Measurements from ENCODE around the gene SNRPD3.
"Not testable (repeated sequence)": the region's sequence is repeated elsewhere in the genome, so short reads cannot be mapped to it uniquely, and the experiment has no call there.

SNRPD3 gene

DNA sequence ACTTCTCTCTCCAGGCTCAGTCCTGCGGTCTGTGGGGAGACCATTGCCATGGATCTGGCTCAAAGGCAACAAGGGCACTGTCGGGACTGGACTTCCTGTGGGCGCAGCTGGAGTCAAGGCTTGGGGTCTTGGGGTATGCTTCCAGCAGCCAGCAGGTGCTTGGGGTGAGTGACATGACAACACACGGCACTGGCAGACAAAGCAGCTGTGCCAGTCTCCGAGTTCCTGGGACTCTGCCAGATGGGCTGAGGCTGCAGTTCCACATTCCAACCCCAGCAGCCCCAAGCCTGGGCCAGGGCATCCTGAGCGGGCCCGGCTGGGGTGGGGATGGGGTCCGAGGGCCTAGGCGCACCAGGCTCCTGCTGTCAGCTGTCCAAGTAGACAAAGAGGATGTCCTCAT lies 13.2 kb upstream of the SNRPD3 start:
- no peak for DNase-seq (ENCODE audit: low read depth)
- TF ChIP-seq, protein P1, sequence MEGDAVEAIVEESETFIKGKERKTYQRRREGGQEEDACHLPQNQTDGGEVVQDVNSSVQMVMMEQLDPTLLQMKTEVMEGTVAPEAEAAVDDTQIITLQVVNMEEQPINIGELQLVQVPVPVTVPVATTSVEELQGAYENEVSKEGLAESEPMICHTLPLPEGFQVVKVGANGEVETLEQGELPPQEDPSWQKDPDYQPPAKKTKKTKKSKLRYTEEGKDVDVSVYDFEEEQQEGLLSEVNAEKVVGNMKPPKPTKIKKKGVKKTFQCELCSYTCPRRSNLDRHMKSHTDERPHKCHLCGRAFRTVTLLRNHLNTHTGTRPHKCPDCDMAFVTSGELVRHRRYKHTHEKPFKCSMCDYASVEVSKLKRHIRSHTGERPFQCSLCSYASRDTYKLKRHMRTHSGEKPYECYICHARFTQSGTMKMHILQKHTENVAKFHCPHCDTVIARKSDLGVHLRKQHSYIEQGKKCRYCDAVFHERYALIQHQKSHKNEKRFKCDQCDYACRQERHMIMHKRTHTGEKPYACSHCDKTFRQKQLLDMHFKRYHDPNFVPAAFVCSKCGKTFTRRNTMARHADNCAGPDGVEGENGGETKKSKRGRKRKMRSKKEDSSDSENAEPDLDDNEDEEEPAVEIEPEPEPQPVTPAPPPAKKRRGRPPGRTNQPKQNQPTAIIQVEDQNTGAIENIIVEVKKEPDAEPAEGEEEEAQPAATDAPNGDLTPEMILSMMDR (IDR thresholded peaks at IDR 0.05; ENCODE audit: control insufficient read depth, insufficient read depth, low read depth, low read length, missing control alignments) = no peak
- H3K4me3 ChIP-seq (ENCODE audit: control insufficient read depth, low read depth, low read length) = no peak overlapping the region

DNA sequence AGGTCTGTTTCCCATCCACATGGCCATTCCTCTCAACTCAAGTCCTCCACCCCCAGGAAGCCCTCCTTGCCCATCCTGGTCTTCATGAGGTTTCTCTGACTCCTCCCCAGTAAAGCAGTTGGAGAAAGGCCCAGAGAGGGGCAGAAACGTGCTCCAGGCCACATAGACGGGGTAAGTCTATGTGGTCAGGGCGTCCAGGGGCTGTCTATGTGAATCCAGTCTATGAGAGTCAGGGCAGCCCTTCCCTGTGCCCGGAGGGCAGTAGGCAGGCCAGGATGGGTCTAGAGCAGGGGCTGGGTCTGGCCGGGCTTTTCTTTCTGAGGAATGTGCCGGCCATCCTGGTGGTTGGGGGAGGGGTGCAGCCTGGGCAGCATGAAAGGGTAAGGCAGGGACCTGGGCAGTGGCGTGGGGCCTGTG lies 12.6 kb upstream of the SNRPD3 start:
- TF ChIP-seq, protein P1 (IDR thresholded peaks at IDR 0.05; ENCODE audit: control insufficient read depth, insufficient read depth, low read depth, low read length, missing control alignments) = no peak
- no peak overlapping the region for H3K4me3 ChIP-seq (ENCODE audit: control insufficient read depth, low read depth, low read length)
- no peak for DNase-seq (ENCODE audit: low read depth)

DNA sequence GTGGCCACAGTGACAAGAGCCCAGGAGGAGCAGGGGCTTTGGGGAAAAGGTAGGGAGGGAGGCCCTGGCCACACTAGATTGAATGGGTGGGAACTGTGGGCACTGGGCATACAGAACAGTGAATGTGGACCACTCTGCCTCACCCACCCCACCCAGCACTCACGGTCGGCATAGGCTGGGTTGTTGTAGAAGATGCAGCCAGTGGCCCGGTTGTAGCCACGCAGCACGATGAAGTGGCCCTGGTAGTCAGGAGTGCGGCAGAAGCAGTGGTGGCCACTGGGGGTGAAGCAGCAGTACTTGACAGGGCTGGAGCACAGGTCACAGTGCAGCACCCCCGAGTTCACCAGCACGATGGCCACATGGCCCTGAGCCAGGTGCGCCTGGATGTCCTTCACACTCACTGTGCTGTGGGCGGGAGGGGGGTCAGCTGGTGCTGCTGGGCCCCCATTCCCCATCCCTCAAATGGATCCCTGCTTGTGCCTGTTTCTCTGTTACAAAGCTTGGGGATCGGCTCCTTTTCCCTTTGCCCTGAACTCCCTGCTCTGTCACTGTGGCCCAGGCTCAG lies 12.0 kb upstream of the SNRPD3 start:
- no peak overlapping the region for H3K4me3 ChIP-seq (ENCODE audit: control insufficient read depth, low read depth, low read length)
- no peak for DNase-seq (ENCODE audit: low read depth)
- TF ChIP-seq, protein P1 (IDR thresholded peaks at IDR 0.05; ENCODE audit: control insufficient read depth, insufficient read depth, low read depth, low read length, missing control alignments) = no peak

DNA sequence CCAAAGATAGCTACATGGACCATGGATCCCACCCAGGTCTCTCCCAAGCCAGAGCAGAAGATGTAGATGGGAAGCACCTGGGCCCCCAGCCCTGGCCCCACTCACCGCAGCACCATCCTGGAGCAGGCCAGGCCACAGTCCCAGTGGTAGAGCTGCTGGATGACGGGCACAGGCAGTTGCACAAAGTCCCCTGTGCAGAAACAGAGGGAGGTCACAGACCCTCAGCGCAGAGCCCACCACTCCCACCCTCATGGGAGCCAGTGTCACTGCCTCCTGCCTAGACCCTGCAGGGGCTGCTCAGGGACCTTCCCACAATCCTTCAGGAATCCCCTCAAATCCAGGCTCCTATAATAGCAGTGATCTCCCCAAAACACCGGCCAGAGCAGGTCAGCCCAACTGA lies 7.0 kb upstream of the SNRPD3 start:
- DNase-seq (ENCODE audit: low read depth) = no peak
- H3K4me3 ChIP-seq (ENCODE audit: control insufficient read depth, low read depth, low read length) = no peak overlapping the region
- TF ChIP-seq, protein P1 (IDR thresholded peaks at IDR 0.05; ENCODE audit: control insufficient read depth, insufficient read depth, low read depth, low read length, missing control alignments) = no peak

DNA sequence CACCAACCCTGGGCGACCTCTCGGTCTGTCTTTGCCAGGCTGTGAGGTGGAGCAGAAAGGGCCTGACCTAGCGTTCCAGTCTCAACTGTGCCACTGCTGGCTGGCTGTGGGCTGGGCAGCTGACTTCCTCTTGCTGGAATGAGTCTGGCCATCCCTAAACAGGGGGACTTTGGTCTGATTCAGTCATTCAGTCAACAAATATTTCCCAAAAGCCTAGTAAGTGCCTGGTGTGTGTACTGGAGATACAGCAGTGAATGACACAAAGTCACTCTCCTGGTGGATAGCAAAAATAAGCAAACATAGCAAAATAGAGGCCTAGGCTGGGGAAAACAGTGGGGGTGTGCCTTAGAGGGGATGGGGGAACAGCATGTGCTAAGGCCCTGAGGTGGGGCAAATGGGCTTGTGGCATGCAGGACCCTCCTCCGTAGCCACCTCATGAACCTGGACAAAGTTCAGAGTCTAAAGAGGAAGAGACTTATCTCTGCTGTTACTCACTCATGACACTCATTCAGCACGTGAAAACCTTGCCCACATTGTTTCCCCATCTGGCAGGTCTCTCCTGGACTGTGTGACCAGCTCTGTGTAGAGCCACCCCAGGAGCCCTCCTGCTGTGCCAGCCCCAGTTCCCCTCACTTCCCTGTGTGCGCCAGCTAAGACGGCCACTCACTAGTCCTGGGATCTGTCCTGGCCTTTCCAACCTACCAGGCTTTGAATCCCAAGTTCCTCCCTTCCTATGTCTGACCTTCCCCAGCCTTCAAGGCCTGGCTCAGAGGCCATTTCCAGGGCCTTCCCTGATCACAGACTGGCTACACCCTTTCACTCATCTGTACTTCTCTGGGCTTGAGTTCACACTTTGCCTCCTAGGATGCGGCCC lies 5.5 kb upstream of the SNRPD3 start:
- TF ChIP-seq, protein P1 (IDR thresholded peaks at IDR 0.05; ENCODE audit: control insufficient read depth, insufficient read depth, low read depth, low read length, missing control alignments) = no peak
- no peak for DNase-seq (ENCODE audit: low read depth)
- H3K4me3 ChIP-seq (ENCODE audit: control insufficient read depth, low read depth, low read length) = no peak overlapping the region

DNA sequence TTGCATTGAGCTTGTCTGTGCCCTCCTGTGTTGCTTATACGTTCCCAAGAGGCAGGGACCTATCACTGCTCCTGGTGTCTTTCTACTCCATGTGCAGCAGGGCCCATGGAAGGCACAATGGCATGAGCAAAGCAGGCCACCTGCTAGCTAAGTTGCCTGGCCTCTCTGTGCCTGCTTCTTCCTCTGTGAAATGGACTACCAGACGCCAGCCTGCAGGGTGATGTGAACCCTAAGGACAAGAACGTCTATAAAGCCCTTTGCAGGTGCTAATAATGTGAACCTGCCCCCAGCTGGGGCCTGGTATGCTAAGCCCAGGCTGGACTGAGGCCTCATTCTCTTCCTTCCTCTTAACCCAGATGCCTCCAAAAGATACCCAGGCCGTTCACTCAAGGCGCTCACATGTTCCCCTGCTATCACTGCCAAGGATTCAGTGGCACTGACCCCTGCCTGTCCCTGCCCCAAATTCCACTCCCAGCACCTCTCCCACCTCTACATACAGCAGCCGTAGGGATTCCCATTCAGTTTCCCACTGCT lies 4.8 kb upstream of the SNRPD3 start:
- no peak overlapping the region for H3K4me3 ChIP-seq (ENCODE audit: control insufficient read depth, low read depth, low read length)
- TF ChIP-seq, protein P1 (IDR thresholded peaks at IDR 0.05; ENCODE audit: control insufficient read depth, insufficient read depth, low read depth, low read length, missing control alignments) = no peak
- DNase-seq (ENCODE audit: low read depth) = no peak

DNA sequence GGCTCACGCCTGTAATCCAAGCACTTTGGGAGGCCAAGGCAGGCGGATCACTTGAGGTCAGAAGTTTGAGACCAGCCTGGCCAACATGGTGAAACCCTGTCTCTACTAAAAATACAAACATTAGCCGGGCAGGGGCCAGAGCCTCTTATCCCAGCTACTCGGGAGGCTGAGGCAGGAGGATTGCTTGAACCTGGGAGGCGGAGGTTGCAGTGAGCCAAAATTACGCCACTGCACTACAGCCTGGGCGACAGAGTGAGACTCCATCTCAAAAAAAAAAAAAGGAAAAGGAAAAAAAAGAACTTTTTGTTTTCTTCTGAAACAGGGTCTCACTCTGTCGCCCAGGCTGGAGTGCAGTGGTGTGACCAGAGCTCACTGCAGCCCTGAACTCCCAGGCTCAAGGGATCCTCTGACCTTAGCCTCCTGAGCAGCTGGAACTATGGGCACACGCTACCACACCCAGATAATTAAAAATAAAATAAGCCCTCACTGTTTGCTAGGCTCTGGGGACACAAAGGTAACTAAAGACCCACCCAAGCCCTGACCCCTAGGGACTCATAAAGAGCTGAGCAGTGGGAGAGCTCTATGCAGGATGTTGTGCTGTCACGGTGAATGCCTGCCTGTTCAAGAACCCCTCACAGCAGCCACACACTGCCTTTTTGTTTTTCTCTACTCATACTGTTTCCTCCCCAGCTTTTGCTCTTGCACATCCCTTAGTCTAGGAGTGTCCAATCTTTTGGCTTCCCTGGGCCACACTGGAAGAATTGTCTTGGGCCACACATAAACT lies 3.1 kb upstream of the SNRPD3 start:
- not testable (repeated sequence) for DNase-seq (ENCODE audit: low read depth); H3K4me3 ChIP-seq (ENCODE audit: control insufficient read depth, low read depth, low read length)

Measured in AG09309 (cell line).